HFF-Myc (cell line): Measurements from ENCODE around the gene BACE1.

Experiments used
- DNase-seq: peaks from one replicate; pipeline ENCODE4 v3.0.0-alpha.2; 2011; ENCODE audit warnings: low read depth; ENCODE audit errors: extremely low read depth
- H3K4me3 ChIP-seq: replicated peaks from 2 replicates; pipeline ENCODE4 v1.5.1; 2011; ENCODE audit warnings: low read depth, mild to moderate bottlenecking, control low read depth, low read length
- TF ChIP-seq, protein P1 (sequence below): IDR thresholded peaks from 2 replicates; pipeline ENCODE4 v1.5.1; 2012; ENCODE audit warnings: mild to moderate bottlenecking, low read depth, low read length, control low read depth; ENCODE audit errors: missing control alignments

Gene BACE1

DNA sequence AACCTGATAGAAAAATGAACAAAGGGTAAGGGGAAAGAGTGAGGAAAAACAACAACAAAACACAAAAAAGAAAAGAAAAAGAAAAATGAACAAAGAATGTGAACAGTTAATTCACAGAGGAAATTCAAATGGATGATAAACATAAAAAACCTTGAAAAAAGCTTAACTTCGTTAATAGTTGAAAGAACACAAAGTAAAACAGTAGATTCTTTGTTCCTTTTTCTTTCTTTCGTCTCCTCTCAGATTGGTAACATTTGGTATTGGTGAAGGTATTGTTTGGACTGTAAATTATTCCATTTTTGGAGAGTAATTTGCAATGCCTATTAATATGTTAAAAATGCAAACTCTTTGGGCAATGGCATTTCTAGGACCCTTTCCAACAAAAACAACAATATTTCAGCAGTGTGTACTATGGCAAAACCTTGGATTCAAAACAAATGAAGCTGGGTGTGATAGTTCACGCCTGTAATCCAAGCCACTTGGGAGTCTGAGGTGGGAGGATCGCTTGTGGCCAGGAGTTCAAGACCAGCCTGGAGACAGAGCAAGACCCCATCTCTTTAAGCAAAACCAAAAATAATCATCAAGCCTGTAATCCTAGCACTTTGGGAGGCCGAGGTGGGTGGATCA is 3.3 kb upstream of the BACE1 start:
- DNase-seq, result no peak
- H3K4me3 ChIP-seq, result no peak overlapping the region
- TF ChIP-seq, protein P1, sequence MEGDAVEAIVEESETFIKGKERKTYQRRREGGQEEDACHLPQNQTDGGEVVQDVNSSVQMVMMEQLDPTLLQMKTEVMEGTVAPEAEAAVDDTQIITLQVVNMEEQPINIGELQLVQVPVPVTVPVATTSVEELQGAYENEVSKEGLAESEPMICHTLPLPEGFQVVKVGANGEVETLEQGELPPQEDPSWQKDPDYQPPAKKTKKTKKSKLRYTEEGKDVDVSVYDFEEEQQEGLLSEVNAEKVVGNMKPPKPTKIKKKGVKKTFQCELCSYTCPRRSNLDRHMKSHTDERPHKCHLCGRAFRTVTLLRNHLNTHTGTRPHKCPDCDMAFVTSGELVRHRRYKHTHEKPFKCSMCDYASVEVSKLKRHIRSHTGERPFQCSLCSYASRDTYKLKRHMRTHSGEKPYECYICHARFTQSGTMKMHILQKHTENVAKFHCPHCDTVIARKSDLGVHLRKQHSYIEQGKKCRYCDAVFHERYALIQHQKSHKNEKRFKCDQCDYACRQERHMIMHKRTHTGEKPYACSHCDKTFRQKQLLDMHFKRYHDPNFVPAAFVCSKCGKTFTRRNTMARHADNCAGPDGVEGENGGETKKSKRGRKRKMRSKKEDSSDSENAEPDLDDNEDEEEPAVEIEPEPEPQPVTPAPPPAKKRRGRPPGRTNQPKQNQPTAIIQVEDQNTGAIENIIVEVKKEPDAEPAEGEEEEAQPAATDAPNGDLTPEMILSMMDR, result no peak

DNA sequence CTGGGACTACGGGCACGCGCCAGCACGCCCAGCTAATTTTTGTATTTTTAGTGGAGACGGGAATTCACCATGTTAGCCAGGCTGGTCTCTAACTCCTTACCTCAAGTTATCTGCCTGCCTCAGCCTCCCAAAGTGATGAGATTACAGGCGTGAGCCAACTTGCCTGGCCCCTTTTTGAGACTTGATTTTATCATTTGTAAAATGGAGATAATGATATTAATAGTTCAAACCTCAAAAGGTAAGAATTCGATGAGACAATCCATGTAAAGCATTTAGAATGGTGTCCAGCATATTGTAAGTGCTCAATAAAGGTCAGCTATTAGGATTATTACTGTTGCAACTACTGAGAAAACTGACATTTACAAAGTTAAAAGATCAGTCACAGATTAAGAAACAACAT is 2.7 kb upstream of the BACE1 start:
- H3K4me3 ChIP-seq, result no peak overlapping the region
- TF ChIP-seq, protein P1, result no peak
- no peak for DNase-seq

DNA sequence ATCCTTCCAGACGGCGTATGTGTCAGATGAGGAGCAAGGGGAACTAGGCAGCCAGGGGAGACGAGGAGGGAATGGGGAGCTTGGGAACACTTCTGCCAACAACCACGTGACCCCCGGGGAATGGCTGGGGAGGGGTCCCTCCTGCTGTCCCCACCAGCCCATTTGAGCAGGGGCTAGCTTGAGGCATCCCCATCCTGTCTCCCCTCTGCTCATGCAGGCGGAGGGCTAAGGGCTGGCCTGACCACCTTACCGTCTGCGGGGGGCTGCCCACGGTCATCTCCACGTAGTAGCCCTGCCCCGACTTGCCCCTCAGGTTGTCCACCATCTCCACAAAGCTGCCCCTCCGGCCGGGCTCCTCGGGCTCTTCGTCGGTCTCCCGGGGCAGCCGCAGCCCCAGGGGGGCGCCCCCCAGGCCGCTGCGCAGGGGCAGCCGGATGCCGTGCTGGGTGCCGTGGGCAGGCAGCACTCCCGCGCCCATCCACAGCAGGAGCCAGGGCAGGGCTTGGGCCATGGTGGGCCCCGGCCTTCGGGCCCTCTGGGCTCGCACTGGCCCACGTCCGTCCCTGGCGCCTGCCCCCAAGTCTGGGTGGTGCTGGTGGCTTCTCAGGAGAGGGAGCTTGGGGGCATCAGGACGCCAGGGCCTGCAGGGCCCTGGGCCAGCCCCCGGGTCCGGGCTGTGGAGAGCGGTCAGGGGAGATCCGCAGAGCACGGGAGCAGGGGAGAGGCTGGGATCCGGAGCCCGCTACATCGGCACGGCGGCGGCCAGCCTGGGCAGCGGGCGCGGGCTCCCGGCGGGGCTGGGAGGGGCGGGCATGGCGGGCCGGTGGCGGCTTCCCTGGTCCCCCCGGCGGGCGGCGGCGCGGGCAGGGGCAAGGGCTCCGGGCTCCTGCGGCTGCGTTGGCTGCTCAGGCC is 515 bp downstream of the BACE1 start:
- no peak for DNase-seq
- TF ChIP-seq, protein P1, result no peak
- peak overlapping the region; percentile 84 for H3K4me3 ChIP-seq

DNA sequence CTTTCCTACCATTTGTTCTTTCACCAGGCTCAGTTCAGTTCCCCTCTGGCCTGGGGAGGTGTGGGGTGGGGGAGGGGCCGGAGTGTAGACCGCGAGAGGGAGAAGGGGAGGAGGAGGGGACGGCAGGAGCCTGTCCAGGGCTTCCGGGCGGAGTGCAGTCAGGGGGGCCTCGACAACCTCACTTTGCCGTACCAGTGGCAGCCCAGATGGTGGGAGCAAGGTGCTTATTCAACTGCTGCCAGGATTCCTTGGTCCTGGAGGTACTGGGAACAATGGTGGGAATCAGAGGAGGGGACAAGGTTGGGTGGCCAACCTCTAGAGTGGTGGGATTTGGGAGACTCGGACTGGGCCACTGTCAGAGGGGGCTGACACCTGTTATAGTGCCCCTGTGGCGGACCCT is 1.2 kb downstream of the BACE1 start:
- peak overlapping the region; percentile 84 for H3K4me3 ChIP-seq
- no peak for DNase-seq
- TF ChIP-seq, protein P1, result no peak

DNA sequence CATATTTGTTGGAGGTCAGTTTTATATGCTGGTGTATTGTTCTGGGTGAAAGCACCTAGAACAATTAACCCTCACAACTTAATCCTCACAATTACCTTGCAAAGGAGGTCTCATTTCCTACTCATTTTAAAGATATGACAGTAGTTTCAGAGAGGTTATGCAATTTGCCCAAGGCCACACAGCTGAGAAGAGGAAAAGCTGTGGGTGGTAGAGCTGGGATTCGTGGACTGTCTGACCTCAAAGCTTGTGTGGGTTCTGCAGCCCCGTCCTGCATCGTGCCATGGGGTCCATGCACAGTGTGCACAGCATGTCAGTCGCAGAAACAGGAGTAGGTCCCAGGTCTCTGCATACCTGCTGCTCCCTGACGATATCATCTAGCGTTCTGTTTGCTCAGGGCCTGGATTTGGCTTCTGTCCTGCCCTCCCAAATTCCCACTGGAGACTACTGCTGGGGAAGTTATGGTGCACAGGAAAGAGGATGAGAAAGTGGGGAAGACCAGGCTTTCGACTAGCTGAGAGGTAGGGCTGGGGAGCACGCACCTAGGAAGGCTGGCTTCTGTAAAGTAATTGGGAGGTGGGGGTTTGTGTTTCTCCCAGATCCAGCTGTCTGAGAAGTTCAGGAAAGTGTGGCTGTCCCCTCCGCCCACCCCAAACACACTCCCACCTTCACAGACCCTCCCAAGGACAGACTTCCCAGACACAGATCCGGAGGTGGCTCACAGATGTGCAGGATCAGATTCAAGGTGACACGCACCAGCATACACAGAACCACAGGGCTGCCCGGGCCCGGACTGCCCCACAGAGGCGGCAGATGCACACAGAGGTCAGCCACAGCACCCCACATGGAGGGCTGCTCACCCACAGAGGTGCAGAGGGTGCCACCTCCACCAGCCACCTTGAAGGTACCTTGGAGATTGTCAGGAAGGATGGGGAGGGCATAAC is 2.0 kb downstream of the BACE1 start:
- peak overlapping the region; percentile 84 for H3K4me3 ChIP-seq
- TF ChIP-seq, protein P1, result no peak
- no peak for DNase-seq

DNA sequence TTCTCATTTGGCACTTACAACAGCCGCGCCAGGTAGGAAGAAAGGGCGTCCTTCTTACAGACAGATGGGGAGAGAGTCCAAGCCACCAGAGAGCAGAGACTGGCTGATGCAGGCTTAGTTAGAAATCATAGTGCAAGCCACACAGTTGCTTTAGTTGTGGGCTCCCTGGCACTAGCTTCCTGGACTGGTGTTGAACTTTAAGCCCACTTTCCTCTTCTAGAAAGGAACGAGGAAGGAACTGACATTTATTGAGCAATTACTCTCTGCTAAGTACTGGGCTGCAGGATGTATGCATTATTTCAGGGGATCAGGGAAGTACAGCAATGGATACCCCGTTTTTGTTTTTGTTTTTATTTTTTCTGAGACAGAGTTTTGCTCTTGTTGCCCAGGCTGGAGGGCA is 3.0 kb downstream of the BACE1 start:
- TF ChIP-seq, protein P1, result no peak

More for the DNA sequence above, 3.0 kb downstream of the BACE1 start:
- no peak for DNase-seq
- H3K4me3 ChIP-seq, result no peak overlapping the region
